ENCODE results near the gene TMEM231. TPM values are rescaled to one million over a fixed set of nuclear protein-coding genes. Genes with fewer than 3 reads are reported as not detected.

The TMEM231 gene
- total RNA-seq (10 to 100 TPM; 21.2 to 25.4 TPM), polyA plus RNA-seq (ENCODE audit: insufficient read depth, low read depth, low replicate concordance) (29.2 TPM)
- long read RNA-seq, donor 1, full-length matches to known transcripts: 5 of 5 reads
- long read RNA-seq, donor 1, partial matches to known transcripts: 0 of 5 reads
- long read RNA-seq, donor 1, other reads (novel, unspliced or antisense): 0 of 5 reads
- long read RNA-seq, donor 2, full-length matches to known transcripts: 3 of 3 reads
- long read RNA-seq, donor 2, partial matches to known transcripts: 0 of 3 reads
- long read RNA-seq, donor 2, other reads (novel, unspliced or antisense): 0 of 3 reads

GRCh38 chr16:75555707-75556430, at the start of gene TMEM231:
TMEM231 (minus strand) TSS chr16:75556252; CDS start chr16:75556209, 43 bp downstream.
- Histone ChIP-seq H3K36me3 (ENCODE audit: low read depth, missing control alignments) (no peaks in the 10 kb centered on the region), H3K4me3 (peak within 1 kb of the TSS; percentile 75 to 89), H3K27ac (peak within 1 kb of the TSS; percentile 59 to 90), H3K9me3 (no peaks in the 10 kb centered on the region), H3K27me3 (no peaks in the 10 kb centered on the region), H3K4me1 (peaks cover 12% of the 10 kb centered on the region)
- peak; percentile 99 for DNase-seq
- TF ChIP-seq POLR2A (IDR thresholded peaks at IDR 0.05) (no peak), CTCF (IDR thresholded peaks at IDR 0.05) (peak in 1 of 3 experiments; percentile 3)
- intact Hi-C loops (cut with DNase I; ENCODE audit: low total_unique reads): no loop called here
- WGBS, 2 donors: 0% methylated on average over 6 to 38 of the region's 75 CpGs

GRCh38 chr16:75603241-75603640, 47.2 kb upstream of the TMEM231 start:
- TF ChIP-seq POLR2A (IDR thresholded peaks at IDR 0.05) (no peak), CTCF (IDR thresholded peaks at IDR 0.05) (no peak)
- H3K27ac ChIP-seq: no peak overlapping the region
- 90 to 91% methylated on average over 4 of the region's 4 CpGs for WGBS, 2 donors
- H3K4me3 ChIP-seq: no peak overlapping the region
- DNase-seq: no peak
- no peaks in the 10 kb centered on the region for H3K4me1 ChIP-seq
- H3K36me3 ChIP-seq (ENCODE audit: low read depth, missing control alignments): no peaks in the 10 kb centered on the region
- no peaks in the 10 kb centered on the region for H3K27me3 ChIP-seq
- intact Hi-C loops (cut with DNase I; ENCODE audit: low total_unique reads): no loop called here
- H3K9me3 ChIP-seq: no peaks in the 10 kb centered on the region

DNA sequence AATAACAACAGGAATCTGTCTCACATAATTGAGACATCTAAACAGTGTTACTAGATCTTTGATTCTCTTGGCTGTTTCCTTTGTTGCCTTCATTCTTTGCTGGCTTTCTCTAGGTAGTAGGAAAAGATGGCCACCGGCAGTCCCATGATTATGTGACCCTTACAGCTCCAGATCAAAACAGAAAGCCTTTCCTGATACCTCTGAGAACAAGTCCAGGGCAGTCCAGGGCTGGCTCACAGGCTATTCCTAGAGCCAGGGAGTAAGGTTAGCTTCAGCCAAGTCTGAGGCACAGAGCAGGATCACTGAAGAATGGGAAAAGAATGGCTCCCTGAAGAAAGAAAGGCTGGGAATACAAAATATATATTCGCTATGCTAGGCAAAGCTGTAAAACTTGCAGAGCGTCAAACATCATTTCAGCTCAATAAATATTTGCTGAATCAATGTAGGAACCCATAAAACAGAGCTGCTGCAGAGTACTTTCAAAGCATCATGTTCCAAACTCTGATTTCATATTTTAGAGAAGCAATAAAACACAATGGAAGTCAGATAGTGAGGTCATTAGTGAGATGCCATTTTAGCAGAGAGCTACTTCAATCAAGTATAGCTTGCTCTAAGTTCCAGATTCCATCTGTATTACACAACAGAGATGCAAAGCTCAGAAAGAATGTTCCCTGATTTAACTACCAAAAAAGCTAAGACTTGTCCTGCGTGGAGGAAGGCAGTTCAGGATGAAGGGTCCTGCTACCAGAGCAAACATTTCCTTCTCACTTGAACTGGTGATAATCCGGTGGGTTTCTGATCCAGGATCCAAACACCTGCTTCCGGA, 43.6 kb upstream of the TMEM231 start:
- WGBS, 2 donors: 94 to 96% methylated on average over 6 of the region's 6 CpGs
- Histone ChIP-seq H3K4me1 (no peaks in the 10 kb centered on the region), H3K27me3 (no peaks in the 10 kb centered on the region), H3K36me3 (ENCODE audit: low read depth, missing control alignments) (no peaks in the 10 kb centered on the region), H3K4me3 (no peak overlapping the region), H3K9me3 (no peaks in the 10 kb centered on the region), H3K27ac (no peak overlapping the region)
- TF ChIP-seq CTCF (IDR thresholded peaks at IDR 0.05): no peak
- no peak for TF ChIP-seq POLR2A (IDR thresholded peaks at IDR 0.05)
- intact Hi-C loops (cut with DNase I; ENCODE audit: low total_unique reads): no loop called here
- no peak for DNase-seq

- intact Hi-C loops (cut with DNase I; ENCODE audit: low total_unique reads): no loop called here
- H3K36me3 ChIP-seq (ENCODE audit: low read depth, missing control alignments): no peaks in the 10 kb centered on the region
Observed at GRCh38 chr16:75593825-75594820, 38.1 kb upstream of the TMEM231 start.

More at GRCh38 chr16:75593825-75594820, 38.1 kb upstream of the TMEM231 start:
- TF ChIP-seq CTCF (IDR thresholded peaks at IDR 0.05) (no peak), POLR2A (IDR thresholded peaks at IDR 0.05) (no peak)
- no peak for DNase-seq
- Histone ChIP-seq H3K27me3 (no peaks in the 10 kb centered on the region), H3K4me1 (peaks cover 7% of the 10 kb centered on the region), H3K4me3 (no peak overlapping the region), H3K27ac (no peak overlapping the region), H3K9me3 (no peaks in the 10 kb centered on the region)
- 84 to 88% methylated on average over 17 of the region's 17 CpGs for WGBS, 2 donors
